ENCODE results near the gene CHRNG. TPM values are rescaled to one million over a fixed set of nuclear protein-coding genes. Genes with fewer than 3 reads are reported as not detected.

CHRNG gene, protein sequence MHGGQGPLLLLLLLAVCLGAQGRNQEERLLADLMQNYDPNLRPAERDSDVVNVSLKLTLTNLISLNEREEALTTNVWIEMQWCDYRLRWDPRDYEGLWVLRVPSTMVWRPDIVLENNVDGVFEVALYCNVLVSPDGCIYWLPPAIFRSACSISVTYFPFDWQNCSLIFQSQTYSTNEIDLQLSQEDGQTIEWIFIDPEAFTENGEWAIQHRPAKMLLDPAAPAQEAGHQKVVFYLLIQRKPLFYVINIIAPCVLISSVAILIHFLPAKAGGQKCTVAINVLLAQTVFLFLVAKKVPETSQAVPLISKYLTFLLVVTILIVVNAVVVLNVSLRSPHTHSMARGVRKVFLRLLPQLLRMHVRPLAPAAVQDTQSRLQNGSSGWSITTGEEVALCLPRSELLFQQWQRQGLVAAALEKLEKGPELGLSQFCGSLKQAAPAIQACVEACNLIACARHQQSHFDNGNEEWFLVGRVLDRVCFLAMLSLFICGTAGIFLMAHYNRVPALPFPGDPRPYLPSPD
- total RNA-seq (not detected), polyA plus RNA-seq (ENCODE audit: insufficient read depth, low read depth, low replicate concordance) (not detected)
- long read RNA-seq, donor 1 = 0 reads
- long read RNA-seq, donor 2, partial matches to known transcripts = 0 of 1 reads
- long read RNA-seq, donor 2, other reads (novel, unspliced or antisense) = 0 of 1 reads
- long read RNA-seq, donor 3 = 0 reads
- long read RNA-seq, donor 4, partial matches to known transcripts = 0 of 1 reads
- long read RNA-seq, donor 4, other reads (novel, unspliced or antisense) = 0 of 1 reads
- long read RNA-seq, donor 5 = 0 reads
- long read RNA-seq, donor 6, partial matches to known transcripts = 0 of 1 reads
- long read RNA-seq, donor 6, other reads (novel, unspliced or antisense) = 0 of 1 reads
- long read RNA-seq, donor 7 = 0 reads
- long read RNA-seq, donor 8 = 0 reads
- long read RNA-seq, donor 9 = 0 reads
- long read RNA-seq, donor 10 = 0 reads

DNA sequence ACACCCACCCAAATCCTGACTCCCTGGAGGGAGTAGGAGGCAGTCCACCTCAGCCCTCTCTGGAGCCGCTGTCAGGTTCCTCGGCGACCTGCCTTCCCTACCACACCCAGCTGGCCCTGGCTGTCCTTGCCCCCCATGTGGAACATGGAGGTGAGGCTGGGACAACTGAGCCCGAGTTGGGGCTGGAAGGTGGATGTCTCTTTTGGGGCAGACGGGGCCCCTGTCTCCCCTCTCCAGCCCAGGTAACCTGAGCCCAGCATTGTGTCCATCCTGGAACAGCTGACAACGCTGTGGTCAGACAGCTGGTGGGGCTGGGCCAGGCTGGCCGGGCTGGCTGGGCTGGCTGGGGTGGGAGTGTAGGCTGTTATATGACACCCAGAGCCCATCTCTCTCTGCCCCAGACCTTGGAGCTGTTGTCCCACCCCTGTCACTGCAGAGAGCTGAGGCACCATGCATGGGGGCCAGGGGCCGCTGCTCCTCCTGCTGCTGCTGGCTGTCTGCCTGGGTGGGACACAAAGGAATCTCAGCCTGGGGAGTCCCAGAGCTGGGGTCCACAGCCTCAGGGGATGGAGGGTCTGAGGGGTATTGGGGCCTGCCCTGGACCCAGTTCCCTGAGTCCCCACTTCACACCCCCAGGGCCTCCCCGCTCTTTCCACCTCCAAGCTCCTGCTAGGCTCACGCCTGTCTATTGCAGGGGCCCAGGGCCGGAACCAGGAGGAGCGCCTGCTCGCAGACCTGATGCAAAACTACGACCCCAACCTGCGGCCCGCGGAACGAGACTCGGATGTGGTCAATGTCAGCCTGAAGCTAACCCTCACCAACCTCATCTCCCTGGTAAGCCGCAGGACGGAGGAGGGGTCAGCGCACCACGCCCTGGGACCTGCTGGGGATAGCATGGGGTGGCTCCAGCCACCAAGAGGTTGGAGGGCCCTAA is at the start of gene CHRNG:
Gene CHRNG (plus strand): TSS at position 395 of the 934 bp plus-strand sequence. CDS start 56 bp downstream, at position 451.
- FAIRE-seq = no peak
- TF ChIP-seq, protein P1, sequence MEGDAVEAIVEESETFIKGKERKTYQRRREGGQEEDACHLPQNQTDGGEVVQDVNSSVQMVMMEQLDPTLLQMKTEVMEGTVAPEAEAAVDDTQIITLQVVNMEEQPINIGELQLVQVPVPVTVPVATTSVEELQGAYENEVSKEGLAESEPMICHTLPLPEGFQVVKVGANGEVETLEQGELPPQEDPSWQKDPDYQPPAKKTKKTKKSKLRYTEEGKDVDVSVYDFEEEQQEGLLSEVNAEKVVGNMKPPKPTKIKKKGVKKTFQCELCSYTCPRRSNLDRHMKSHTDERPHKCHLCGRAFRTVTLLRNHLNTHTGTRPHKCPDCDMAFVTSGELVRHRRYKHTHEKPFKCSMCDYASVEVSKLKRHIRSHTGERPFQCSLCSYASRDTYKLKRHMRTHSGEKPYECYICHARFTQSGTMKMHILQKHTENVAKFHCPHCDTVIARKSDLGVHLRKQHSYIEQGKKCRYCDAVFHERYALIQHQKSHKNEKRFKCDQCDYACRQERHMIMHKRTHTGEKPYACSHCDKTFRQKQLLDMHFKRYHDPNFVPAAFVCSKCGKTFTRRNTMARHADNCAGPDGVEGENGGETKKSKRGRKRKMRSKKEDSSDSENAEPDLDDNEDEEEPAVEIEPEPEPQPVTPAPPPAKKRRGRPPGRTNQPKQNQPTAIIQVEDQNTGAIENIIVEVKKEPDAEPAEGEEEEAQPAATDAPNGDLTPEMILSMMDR (IDR thresholded peaks at IDR 0.05; ENCODE audit: borderline replicate concordance, extremely low read depth, insufficient read depth) = no peak

DNA sequence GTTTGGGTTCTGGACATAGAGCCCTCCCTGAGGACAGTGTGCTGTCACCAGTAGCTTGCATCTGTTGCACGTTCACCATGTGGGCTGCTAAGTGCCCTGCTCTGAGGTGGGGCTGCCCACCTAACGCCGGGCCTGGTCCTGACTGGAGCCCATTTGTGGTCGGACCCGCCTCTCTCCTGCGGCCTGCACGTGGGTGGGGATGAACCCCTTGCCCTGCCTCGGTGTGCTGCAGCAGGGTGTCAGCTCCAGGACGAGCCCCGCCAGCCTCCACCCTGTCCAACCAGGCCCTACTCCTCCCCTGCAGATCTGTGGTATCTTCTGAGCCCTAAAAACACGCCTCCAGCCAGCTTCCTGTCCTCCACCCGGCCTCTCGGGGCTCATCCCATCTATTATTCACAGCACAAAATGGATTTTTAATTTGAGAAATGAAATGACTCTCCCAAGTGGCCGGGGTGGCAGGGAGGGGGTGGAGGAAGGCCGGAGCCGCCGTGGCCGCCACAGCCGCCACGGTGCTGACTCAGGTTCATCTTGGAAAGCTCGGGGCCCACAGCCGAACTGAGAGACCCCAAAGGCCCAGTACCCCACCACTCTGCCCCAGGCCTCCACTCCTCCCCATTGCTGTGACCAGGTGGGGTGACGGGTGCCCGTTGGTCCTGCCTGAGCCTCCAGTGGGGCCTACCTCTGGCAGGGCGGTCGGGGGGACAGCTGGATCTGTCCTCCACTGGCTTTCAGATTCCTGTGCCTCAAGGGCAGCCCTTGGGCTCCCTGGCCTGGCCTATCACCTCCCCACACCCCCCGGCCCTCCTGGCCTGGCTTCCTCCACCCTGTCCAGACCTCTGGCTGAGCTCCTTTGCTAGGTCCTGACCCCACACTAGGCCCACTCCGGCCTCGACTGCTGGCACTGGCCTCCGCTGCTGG is 49.0 kb upstream of the CHRNG start:
- no peaks in the 10 kb centered on the region for H3K36me3 ChIP-seq (ENCODE audit: control insufficient read depth in 2 of 3, insufficient read depth in 3 of 3, low read length in 3 of 3)
- no peak overlapping the region for H3K4me3 ChIP-seq (ENCODE audit: low read length in 3 of 3)
- H3K9ac ChIP-seq (ENCODE audit: low read length in 3 of 3) = no peak overlapping the region
- DNase-seq (peak in 2 of 5 donors; percentile 47 to 67), FAIRE-seq (no peak)
- intact Hi-C loops (cut with DNase I) = no loop called here
- no peaks in the 10 kb centered on the region for H3K4me1 ChIP-seq (ENCODE audit: control insufficient read depth in 2 of 3, insufficient read depth in 2 of 3, low read depth in 1 of 3, low read length in 3 of 3)
- peaks cover 5% of the 10 kb centered on the region for H3K27me3 ChIP-seq (ENCODE audit: control insufficient read depth, insufficient read depth, low read length)
- TF ChIP-seq, protein P1 (IDR thresholded peaks at IDR 0.05; ENCODE audit: borderline replicate concordance, extremely low read depth, insufficient read depth) = no peak
- H3K9me3 ChIP-seq (ENCODE audit: control insufficient read depth in 2 of 3, insufficient read depth in 1 of 3, low read length in 3 of 3) = no peaks in the 10 kb centered on the region
- no peak overlapping the region for H3K27ac ChIP-seq (ENCODE audit: low read depth in 2 of 2, low read length in 2 of 2)

More for the DNA sequence above, at the start of gene CHRNG:
- Histone ChIP-seq H3K27ac (ENCODE audit: low read depth in 2 of 2, low read length in 2 of 2) (no peak within 1 kb of the TSS), H3K4me3 (ENCODE audit: low read length in 3 of 3) (no peak within 1 kb of the TSS), H3K9me3 (ENCODE audit: control insufficient read depth in 2 of 3, insufficient read depth in 1 of 3, low read length in 3 of 3) (peaks cover 0 to 5% (median 0%) of the 10 kb centered on the region in 3 donors), H3K36me3 (ENCODE audit: control insufficient read depth in 2 of 3, insufficient read depth in 3 of 3, low read length in 3 of 3) (no peaks in the 10 kb centered on the region), H3K4me1 (ENCODE audit: control insufficient read depth in 2 of 3, insufficient read depth in 2 of 3, low read depth in 1 of 3, low read length in 3 of 3) (no peaks in the 10 kb centered on the region), H3K27me3 (ENCODE audit: control insufficient read depth, insufficient read depth, low read length) (no peaks in the 10 kb centered on the region), H3K9ac (ENCODE audit: low read length in 3 of 3) (no peak within 1 kb of the TSS)
- intact Hi-C loops (cut with DNase I) = no loop called here
- DNase-seq = peak; percentile 69 to 89 (median 74)

Measured in kidney (tissue), 22 donors.